Activated T-helper 9 cell treated with anti-CD3 and anti-CD28 coated beads, Interleukin-2, amount 50 U/mL, for 16 hours (primary cell): ENCODE data around the gene TP73.

Experiments used
- DNase-seq: peaks from one replicate; pipeline ENCODE4 v3.0.0-alpha.2; 2020; ENCODE audit warnings: low read depth

The TP73 gene

GRCh38 chr1:3651930-3652547 lies at the start of gene TP73:
TSS of gene TP73 (plus strand) at chr1:3652516. CDS start at chr1:3682366, 29,850 bp downstream.
- DNase-seq: no peak

GRCh38 chr1:3603156-3603555 lies 49.2 kb upstream of the TP73 start:
- DNase-seq: no peak

GRCh38 chr1:3603571-3604467 lies 48.5 kb upstream of the TP73 start:
- DNase-seq: no peak

- no peak for DNase-seq
Measured at GRCh38 chr1:3604468-3604974, 47.8 kb upstream of the TP73 start.

GRCh38 chr1:3604997-3605823 lies 47.1 kb upstream of the TP73 start:
- DNase-seq: no peak

GRCh38 chr1:3606779-3607702 lies 45.3 kb upstream of the TP73 start:
- no peak for DNase-seq

- no peak for DNase-seq
Measured at GRCh38 chr1:3607703-3608065, 44.6 kb upstream of the TP73 start.

- no peak for DNase-seq
Measured at GRCh38 chr1:3608154-3608553, 44.2 kb upstream of the TP73 start.

- DNase-seq: no peak
Measured at GRCh38 chr1:3609016-3609768, 43.1 kb upstream of the TP73 start.

GRCh38 chr1:3609769-3610526 lies 42.4 kb upstream of the TP73 start:
- DNase-seq: no peak

GRCh38 chr1:3610527-3611169 lies 41.7 kb upstream of the TP73 start:
- DNase-seq: no peak

GRCh38 chr1:3611170-3612019 lies 40.9 kb upstream of the TP73 start, which contains the start of gene MEGF6:
TSS of gene MEGF6 (minus strand) at chr1:3611508. CDS start at chr1:3611268, 240 bp downstream.
- DNase-seq: peak; percentile 53

GRCh38 chr1:3612123-3612522 lies 40.2 kb upstream of the TP73 start:
- DNase-seq: no peak

- DNase-seq: no peak
Measured at GRCh38 chr1:3614755-3615742, 37.3 kb upstream of the TP73 start.

GRCh38 chr1:3616861-3617260 lies 35.5 kb upstream of the TP73 start:
- no peak for DNase-seq

GRCh38 chr1:3617806-3618345 lies 34.4 kb upstream of the TP73 start:
- DNase-seq: no peak

GRCh38 chr1:3618531-3618880 lies 33.8 kb upstream of the TP73 start:
- DNase-seq: no peak
